Activated CD4-positive, alpha-beta memory T cell treated with anti-CD3 and anti-CD28 coated beads, Interleukin-2, amount 10 ng/mL, durations not matched to agents 7 days and 5 days (primary cell): ENCODE results near the gene SCGB1D2. TPM values are rescaled to one million over a fixed set of nuclear protein-coding genes. Genes with fewer than 3 reads are reported as not detected.

ENCODE experiments used
- CTCF ChIA-PET: fragments of 350-600 bp; sonication (Branson Sonifier 250); formaldehyde crosslinking; loops from one replicate; lab custom pipeline; 2021; ENCODE audit warnings: antibody characterized with exemption, inconsistent platforms; lab: Charles Lee
- POLR2A ChIA-PET: fragments of 350-600 bp; sonication (Branson Sonifier 250); formaldehyde crosslinking; loops from one replicate; lab custom pipeline; 2021; ENCODE audit warnings: antibody characterized with exemption; lab: Charles Lee
- DNase-seq: peaks from one replicate; pipeline ENCODE4 v3.0.0-alpha.2; 2020
- H3K27ac Mint-ChIP-seq: one replicate; pipeline ENCODE4 v1.8.0; 2021; ENCODE audit warnings: mild to moderate bottlenecking, mixed read lengths
- H3K27me3 Mint-ChIP-seq: one replicate; pipeline ENCODE4 v1.8.0; 2021; ENCODE audit warnings: mixed read lengths
- H3K36me3 Mint-ChIP-seq: one replicate; pipeline ENCODE4 v1.8.0; 2021; ENCODE audit warnings: low read depth, mixed read lengths
- H3K4me1 Mint-ChIP-seq: one replicate; pipeline ENCODE4 v1.8.0; 2021; ENCODE audit warnings: mixed read lengths
- H3K4me3 Mint-ChIP-seq: one replicate; pipeline ENCODE4 v1.8.0; 2021; ENCODE audit warnings: mild to moderate bottlenecking, mixed read lengths
- H3K9me3 Mint-ChIP-seq: one replicate; pipeline ENCODE4 v1.8.0; 2021; ENCODE audit warnings: mixed read lengths
- total RNA-seq, 2 experiments: library from RNA; stranded (reverse); gene quantifications; one replicate each; pipeline ENCODE4 v1.2.3, GENCODE V29; 2021

Gene SCGB1D2
- total RNA-seq, 2 experiments from 2014 or later = not detected

DNA sequence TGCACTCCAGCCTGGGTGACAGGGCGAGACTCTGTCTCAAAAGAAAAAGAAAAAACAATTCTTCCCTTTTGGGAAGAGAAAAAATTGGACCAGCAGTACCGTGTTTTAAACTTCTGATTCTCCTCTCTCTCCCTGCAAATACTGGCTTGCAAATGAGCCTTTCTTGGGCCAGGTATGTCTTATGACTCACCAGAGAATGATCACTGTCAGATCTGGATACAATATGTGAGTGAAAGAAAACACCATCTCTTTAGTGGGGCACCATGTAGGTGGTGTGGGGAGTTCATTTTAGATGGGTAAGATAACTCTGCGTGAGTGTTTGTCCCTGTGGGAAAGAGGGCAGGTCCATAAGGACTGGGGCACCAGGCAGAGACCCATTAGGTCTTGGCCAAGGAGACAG lies 25.5 kb downstream of the SCGB1D2 start:
- Mint-ChIP-seq H3K9me3 (no peaks in the 10 kb centered on the region), H3K4me1 (no peaks in the 10 kb centered on the region), H3K4me3 (no peak overlapping the region), H3K27ac (no peak overlapping the region), H3K27me3 (peaks cover 16% of the 10 kb centered on the region), H3K36me3 (no peaks in the 10 kb centered on the region)
- ChIA-PET CTCF (no interaction called here), POLR2A (no interaction called here)
- no peak for DNase-seq

DNA sequence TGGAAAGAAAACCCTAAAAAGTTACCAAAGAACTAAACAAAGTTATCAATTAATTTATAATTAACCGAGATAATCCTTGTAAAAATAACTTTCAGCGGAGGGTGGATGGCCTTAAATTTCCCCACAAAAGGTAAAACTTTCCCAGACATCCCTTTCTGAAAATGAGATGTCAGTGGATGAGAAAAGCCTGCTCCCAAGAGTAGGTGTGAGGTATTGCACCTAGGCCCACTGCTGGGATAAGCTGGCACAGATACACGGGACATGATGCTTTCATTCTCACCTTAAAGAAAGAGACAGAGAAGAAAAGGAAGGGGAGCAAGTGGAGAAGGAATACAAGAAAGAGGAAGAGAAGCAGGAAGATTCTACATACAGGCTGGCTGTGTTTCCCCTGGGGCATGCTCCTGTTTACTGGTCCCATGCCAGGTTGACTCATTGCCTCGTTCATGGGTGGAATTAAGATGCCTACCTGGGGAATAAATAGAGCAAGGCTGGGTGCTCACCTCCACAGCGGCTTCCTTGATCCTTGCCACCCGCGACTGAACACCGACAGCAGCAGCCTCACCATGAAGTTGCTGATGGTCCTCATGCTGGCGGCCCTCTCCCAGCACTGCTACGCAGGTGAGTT lies 27.7 kb downstream of the SCGB1D2 start, which contains the start of gene SCGB2A2:
SCGB2A2 (plus strand) TSS at position 505 of the 625 bp plus-strand sequence; CDS start at position 564, 59 bp downstream.
- H3K9me3 Mint-ChIP-seq = no peaks in the 10 kb centered on the region
- peaks cover 13% of the 10 kb centered on the region for H3K27me3 Mint-ChIP-seq
- ChIA-PET POLR2A (no interaction called here), CTCF (no interaction called here)
- H3K27ac Mint-ChIP-seq = no peak within 1 kb of the TSS
- no peak within 1 kb of the TSS for H3K4me3 Mint-ChIP-seq
- no peaks in the 10 kb centered on the region for H3K36me3 Mint-ChIP-seq
- H3K4me1 Mint-ChIP-seq = no peaks in the 10 kb centered on the region
- no peak for DNase-seq

DNA sequence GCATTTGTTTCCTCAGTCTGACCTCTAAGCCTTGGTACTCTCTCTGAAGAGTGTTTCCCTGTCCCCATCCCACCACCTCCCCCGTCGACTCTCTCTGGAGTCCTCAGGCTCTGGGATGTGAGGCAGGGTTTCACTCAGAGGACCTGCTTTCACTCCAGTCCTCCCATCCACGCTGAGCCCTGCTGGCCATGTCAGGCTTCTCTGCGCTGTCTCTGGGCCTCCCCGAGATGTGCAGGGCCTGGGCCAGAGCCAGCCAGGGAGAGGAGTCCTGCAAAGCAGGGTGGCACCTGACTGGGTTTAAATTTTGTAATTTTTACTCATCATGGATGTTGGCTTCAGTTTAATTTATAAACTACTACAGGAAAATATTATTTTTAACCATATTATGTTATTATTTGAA lies 31.2 kb downstream of the SCGB1D2 start:
- no peak overlapping the region for H3K27ac Mint-ChIP-seq
- peaks cover 13% of the 10 kb centered on the region for H3K27me3 Mint-ChIP-seq
- no peaks in the 10 kb centered on the region for H3K9me3 Mint-ChIP-seq
- no peaks in the 10 kb centered on the region for H3K4me1 Mint-ChIP-seq
- H3K4me3 Mint-ChIP-seq = no peak overlapping the region
- ChIA-PET CTCF (no interaction called here), POLR2A (no interaction called here)
- H3K36me3 Mint-ChIP-seq = no peaks in the 10 kb centered on the region
- no peak for DNase-seq

DNA sequence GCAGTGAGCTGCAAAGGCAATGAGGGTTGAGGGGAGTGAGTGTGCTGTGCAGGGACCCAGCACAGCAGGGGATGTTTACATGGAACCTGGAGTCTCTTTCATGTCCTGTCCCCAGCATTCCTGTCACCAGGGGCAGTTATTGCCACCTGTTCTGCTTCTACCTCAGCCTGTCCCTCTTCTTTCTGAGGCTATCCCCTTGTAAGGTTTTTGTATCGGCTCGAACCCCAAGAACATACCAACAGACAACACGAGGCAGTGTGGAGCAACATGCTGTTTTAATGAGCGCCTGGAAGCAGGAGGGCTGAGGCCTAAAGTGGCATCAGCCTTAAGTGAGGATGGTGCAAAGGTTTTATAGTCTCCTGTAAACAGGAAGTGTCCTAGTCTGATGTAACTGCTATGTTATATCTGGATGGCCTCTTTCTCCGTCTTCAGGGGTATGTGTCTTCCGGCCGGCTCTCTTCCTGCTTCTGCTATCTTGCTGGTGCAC lies 31.8 kb downstream of the SCGB1D2 start:
- CTCF ChIA-PET = no interaction called here
- no peaks in the 10 kb centered on the region for H3K36me3 Mint-ChIP-seq
- no peaks in the 10 kb centered on the region for H3K9me3 Mint-ChIP-seq
- no peaks in the 10 kb centered on the region for H3K4me1 Mint-ChIP-seq
- H3K4me3 Mint-ChIP-seq = no peak overlapping the region
- H3K27ac Mint-ChIP-seq = no peak overlapping the region
- no peak for DNase-seq
- POLR2A ChIA-PET = no interaction called here
- H3K27me3 Mint-ChIP-seq = peaks cover 13% of the 10 kb centered on the region

DNA sequence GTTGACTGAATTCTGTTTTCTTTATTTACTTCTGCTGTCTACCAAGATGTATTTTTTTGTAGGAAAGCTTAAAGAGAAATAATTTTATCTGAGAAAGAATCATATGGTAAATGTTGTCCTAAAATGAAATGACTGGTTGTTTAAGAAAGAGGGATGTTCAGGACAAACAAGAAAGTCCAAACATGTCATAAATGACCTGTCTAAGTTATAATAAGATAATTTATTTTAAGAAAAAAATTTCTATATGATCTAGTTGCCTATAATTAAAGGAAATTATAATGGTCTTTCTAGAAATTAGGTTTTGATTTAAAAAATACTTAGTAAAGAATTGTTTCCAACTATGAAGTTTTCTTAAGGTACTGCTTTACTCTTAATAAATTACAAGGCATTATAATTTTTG lies 38.4 kb downstream of the SCGB1D2 start:
- Mint-ChIP-seq H3K27me3 (peaks cover 12% of the 10 kb centered on the region), H3K27ac (no peak overlapping the region), H3K9me3 (peaks cover 2% of the 10 kb centered on the region), H3K36me3 (no peaks in the 10 kb centered on the region), H3K4me1 (no peaks in the 10 kb centered on the region), H3K4me3 (no peak overlapping the region)
- ChIA-PET POLR2A (no interaction called here), CTCF (no interaction called here)
- DNase-seq = no peak

Other genes starting within 250 kb of the SCGB1D2 start
- gene INCENP, start 118.2 kb upstream of the SCGB1D2 start, total RNA-seq = 100 to 1,000 TPM; 156 to 169 TPM
- gene SCGB1D1, start 52.0 kb upstream of the SCGB1D2 start, total RNA-seq = not detected
- gene SCGB2A1, start 33.6 kb upstream of the SCGB1D2 start, total RNA-seq = not detected
- gene SCGB2A2, start 27.9 kb downstream of the SCGB1D2 start, total RNA-seq = not detected
- not detected for gene SCGB1D4, start 56.8 kb downstream of the SCGB1D2 start, total RNA-seq
- gene ASRGL1, start 95.2 kb downstream of the SCGB1D2 start, total RNA-seq = 1 to 10 TPM; 6.2 to 6.5 TPM
- not detected for gene SCGB1A1, start 176.8 kb downstream of the SCGB1D2 start, total RNA-seq